Measurements from ENCODE around the gene DCK. TPM values are rescaled to one million over a fixed set of nuclear protein-coding genes. Genes with fewer than 3 reads are reported as not detected.
A peak's percentile ranks its signal among the peaks of the same experiment; 100 is the strongest.

DCK gene
- total and polyA plus RNA-seq, 2 of the 4 experiments (the other 2 are of a cell fraction): 7.0 to 8.9 TPM

DNA sequence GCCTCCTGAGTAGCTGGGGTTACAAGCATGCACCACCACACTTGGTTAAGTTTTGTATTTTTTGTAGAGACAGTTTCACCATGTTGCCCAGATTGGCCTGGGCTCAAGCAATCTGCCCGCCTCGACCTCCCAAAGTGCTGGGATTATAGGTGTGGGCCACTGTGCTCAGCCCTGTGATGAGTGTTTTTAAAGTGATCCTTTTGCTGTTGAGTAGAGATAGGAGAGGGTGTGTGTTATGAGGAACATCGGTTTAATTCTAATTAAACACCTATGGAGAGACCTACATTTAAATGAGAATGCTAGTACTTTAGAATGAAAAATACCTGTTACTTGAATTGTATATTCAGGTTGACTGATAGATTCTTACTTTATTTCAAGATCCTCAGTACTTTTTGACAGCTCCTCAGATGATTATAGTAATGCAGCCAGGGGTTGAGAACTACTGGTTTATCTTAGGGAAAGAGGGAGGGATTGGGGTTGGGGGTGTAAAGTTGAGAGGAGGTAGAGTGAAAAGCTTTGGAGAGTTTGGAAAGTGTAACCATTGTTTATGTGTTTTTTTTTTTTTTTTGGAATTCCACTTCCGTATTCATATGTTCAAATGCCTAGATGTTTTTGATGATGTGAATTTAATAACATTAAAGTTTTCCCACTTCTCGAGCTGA lies 36.8 kb upstream of the DCK start:
- H4K8ac ChIP-seq (ENCODE audit: low read depth in 2 of 2, low read length in 2 of 2): no peak overlapping the region; a peak in 1 of 4 replicates
- H3K23ac ChIP-seq (ENCODE audit: low read depth, low read length): no peak overlapping the region
- TF ChIP-seq RAD21 (IDR thresholded peaks at IDR 0.05; ENCODE audit: low read length): no peak
- H3K36me3 ChIP-seq (ENCODE audit: control insufficient read depth, insufficient read depth, low read length): no peaks in the 10 kb centered on the region
- H3K79me1 ChIP-seq (ENCODE audit: low read depth in 1 of 2, low read length in 2 of 2): peaks cover 28 to 53% of the 10 kb centered on the region in 2 experiments
- CTCF ChIA-PET: interaction anchor here (0.5 to 0.7 kb wide), 3 partner anchors 9 to 202 kb away, joined by 3 to 5 read pairs (median 4); no protein-coding TSS in a partner anchor
- H2AK5ac ChIP-seq (ENCODE audit: low read depth, low read length): peak overlapping the region; percentile 69; the same call in 1 of the 2 replicates
- no peak overlapping the region for H4K5ac ChIP-seq (ENCODE audit: low read depth, low read length)
- BruUV-seq (replicated peaks): no TSS peak
- intact Hi-C loops (cut with micrococcal nuclease): loop anchor here (5.0 kb wide), 1 partner anchor 54 kb away; the partner anchor contains the start of gene MOB1B
- H2BK15ac ChIP-seq (ENCODE audit: low read depth, low read length): no peak overlapping the region
- H4K20me1 ChIP-seq (ENCODE audit: insufficient read depth, low read length): peaks cover 6% of the 10 kb centered on the region; the same call in 1 of the 2 replicates
- H2BK20ac ChIP-seq (ENCODE audit: low read depth, low read length): no peak overlapping the region
- WGBS, 2 experiments (ENCODE audit: extremely low coverage in 2 of 2, insufficient read length in 1 of 2): no CpG with 5 or more reads among the region's 5 CpGs
- peaks cover 10% of the 10 kb centered on the region for H3K4me1 ChIP-seq (ENCODE audit: control insufficient read depth, insufficient read depth, low read length)
- ATAC-seq (ENCODE audit: low read depth): no peak
- no peak overlapping the region for H3K4me3 ChIP-seq (ENCODE audit: insufficient read depth, low read depth, low read length)
- no peak overlapping the region for H2AFZ ChIP-seq (replicated peaks; ENCODE audit: low read length, poor library complexity)
- no peak overlapping the region for H2AK9ac ChIP-seq (replicated peaks; ENCODE audit: low read depth, low read length, poor library complexity)
- no peak overlapping the region for H4K91ac ChIP-seq (ENCODE audit: insufficient read depth, low read depth, low read length)
- H3K9me3 ChIP-seq (ENCODE audit: control insufficient read depth, insufficient read depth, low read length): no peaks in the 10 kb centered on the region
- no peak overlapping the region for H3K18ac ChIP-seq (ENCODE audit: low read depth, low read length)
- DNase-seq: no peak
- no peaks in the 10 kb centered on the region for H3K27me3 ChIP-seq (ENCODE audit: control insufficient read depth, insufficient read depth, low read length)
- H2BK5ac ChIP-seq (ENCODE audit: low read depth, low read length, poor library complexity, severe bottlenecking): peak overlapping the region; percentile 28
- no peak overlapping the region; the same call in 1 of the 2 replicates for H3K4ac ChIP-seq (ENCODE audit: low read depth, low read length)
- POLR2A ChIA-PET (ENCODE audit: unreplicated experiment): interaction anchor here (0.6 kb wide), 1 partner anchor 72 kb away, joined by 20 read pairs; no protein-coding TSS in a partner anchor
- in situ Hi-C loops (cut with MboI; ENCODE audit: low sequenced_read_pairs): no loop called here
- no peak overlapping the region for H3K14ac ChIP-seq (replicated peaks; ENCODE audit: low read depth, low read length)
- no peak overlapping the region for H2BK120ac ChIP-seq (ENCODE audit: low read depth, low read length)
- no peak overlapping the region for H3K56ac ChIP-seq (ENCODE audit: extremely low read depth, insufficient read depth, low read length)
- no peak overlapping the region for H3K9ac ChIP-seq (ENCODE audit: low read depth, low read length)
- dilution Hi-C loops (cut with HindIII; ENCODE audit: low sequenced_read_pairs, unreplicated experiment): no loop called here
- no peak overlapping the region for H3K4me2 ChIP-seq (ENCODE audit: low read depth, low read length)
- no peak overlapping the region for H3K27ac ChIP-seq (ENCODE audit: insufficient read depth, low read length)
- H3K9me1 ChIP-seq (ENCODE audit: insufficient read depth, low read length): peaks cover 4% of the 10 kb centered on the region; the same call in 1 of the 2 replicates
